Measurements from ENCODE around the gene RECQL5. TPM values are rescaled to one million over a fixed set of nuclear protein-coding genes. Genes with fewer than 3 reads are reported as not detected.
"Not testable (repeated sequence)": the region's sequence is repeated elsewhere in the genome, so short reads cannot be mapped to it uniquely, and the experiment has no call there.

RECQL5 gene
- total RNA-seq, 1 donor from 2014 or later = 21.3 TPM

- DNase-seq (ENCODE audit: low read depth) = no peak
Observed at GRCh38 chr17:75616521-75617122, 50.3 kb downstream of the RECQL5 start.

- DNase-seq (ENCODE audit: low read depth) = no peak
Observed at GRCh38 chr17:75615301-75615700, 51.7 kb downstream of the RECQL5 start.

GRCh38 chr17:75614556-75615270, 52.2 kb downstream of the RECQL5 start:
- DNase-seq (ENCODE audit: low read depth) = no peak

GRCh38 chr17:75614006-75614405, 52.9 kb downstream of the RECQL5 start:
- DNase-seq (ENCODE audit: low read depth) = no peak

- no peak for DNase-seq (ENCODE audit: low read depth)
Observed at GRCh38 chr17:75612906-75613626, 53.9 kb downstream of the RECQL5 start.

GRCh38 chr17:75611851-75612429, 55.0 kb downstream of the RECQL5 start:
- DNase-seq (ENCODE audit: low read depth) = no peak

GRCh38 chr17:75610103-75610984, 56.6 kb downstream of the RECQL5 start:
- peak; percentile 33 for DNase-seq (ENCODE audit: low read depth)

- no peak for DNase-seq (ENCODE audit: low read depth)
Observed at GRCh38 chr17:75607086-75607485, 59.9 kb downstream of the RECQL5 start.

- no peak for DNase-seq (ENCODE audit: low read depth)
Observed at GRCh38 chr17:75605790-75606189, 61.2 kb downstream of the RECQL5 start.

- DNase-seq (ENCODE audit: low read depth) = no peak
Observed at GRCh38 chr17:75604034-75604695, 62.8 kb downstream of the RECQL5 start.

GRCh38 chr17:75603123-75603522, 63.8 kb downstream of the RECQL5 start:
- DNase-seq (ENCODE audit: low read depth) = no peak

GRCh38 chr17:75602644-75603043, 64.3 kb downstream of the RECQL5 start:
- peak; percentile 21 for DNase-seq (ENCODE audit: low read depth)

GRCh38 chr17:75601057-75601987, 65.6 kb downstream of the RECQL5 start:
- DNase-seq (ENCODE audit: low read depth) = peak; percentile 10

- no peak for DNase-seq (ENCODE audit: low read depth)
Observed at GRCh38 chr17:75596320-75597087, 70.5 kb downstream of the RECQL5 start.

GRCh38 chr17:75595920-75596313, 71.0 kb downstream of the RECQL5 start:
- DNase-seq (ENCODE audit: low read depth) = no peak

- DNase-seq (ENCODE audit: low read depth) = no peak
Observed at GRCh38 chr17:75595284-75595919, 71.6 kb downstream of the RECQL5 start.

GRCh38 chr17:75594499-75595283, 72.3 kb downstream of the RECQL5 start:
- no peak for DNase-seq (ENCODE audit: low read depth)

- not testable (repeated sequence) for DNase-seq (ENCODE audit: low read depth)
Observed at GRCh38 chr17:75593430-75593829, 73.5 kb downstream of the RECQL5 start.
